Measurements from ENCODE around the gene CLRN3. TPM values are rescaled to one million over a fixed set of nuclear protein-coding genes. Genes with fewer than 3 reads are reported as not detected.
A peak's percentile ranks its signal among the peaks of the same experiment; 100 is the strongest.

Gene CLRN3, protein sequence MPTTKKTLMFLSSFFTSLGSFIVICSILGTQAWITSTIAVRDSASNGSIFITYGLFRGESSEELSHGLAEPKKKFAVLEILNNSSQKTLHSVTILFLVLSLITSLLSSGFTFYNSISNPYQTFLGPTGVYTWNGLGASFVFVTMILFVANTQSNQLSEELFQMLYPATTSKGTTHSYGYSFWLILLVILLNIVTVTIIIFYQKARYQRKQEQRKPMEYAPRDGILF
- total RNA-seq (2022) (not detected in 2 replicates), Bru-seq, nascent RNA (not detected), BruChase-seq, experiment 1, labeled RNA remaining after a 6-hour chase (percentile 6 among the genes with signal in this experiment), BruChase-seq, experiment 2, labeled RNA remaining after a 2-hour chase (percentile 13 among the genes with signal in this experiment)
- long read RNA-seq: 0 reads

DNA sequence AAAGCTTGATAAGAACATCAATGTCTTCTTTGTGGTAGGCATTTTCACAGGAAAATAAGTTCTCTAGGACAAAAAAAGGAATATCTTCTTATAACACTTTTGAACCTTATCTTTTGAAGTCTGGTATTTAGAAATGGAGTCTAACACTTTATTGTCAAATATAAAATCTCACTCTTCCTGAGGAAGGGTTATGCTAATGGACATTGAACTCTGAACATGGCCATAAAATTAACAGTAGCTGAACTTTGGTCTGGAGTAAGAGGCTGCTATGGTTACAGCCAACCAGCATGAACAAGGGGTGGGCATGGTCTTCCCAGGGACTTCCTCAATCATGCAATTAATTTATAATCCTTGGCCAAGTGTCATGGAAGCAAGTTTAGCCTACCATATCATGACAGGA lies at the start of gene CLRN3:
TSS of gene CLRN3 (minus strand) at position 199 of the 400 bp plus-strand sequence. CDS start at position 42, 157 bp downstream.
- Mint-ChIP-seq H3K9me3 (ENCODE audit: unreplicated experiment) (no peaks in the 10 kb centered on the region), H3K4me3 (ENCODE audit: unreplicated experiment) (no peak within 1 kb of the TSS), H3K36me3 (ENCODE audit: insufficient read depth, unreplicated experiment) (no peaks in the 10 kb centered on the region), H3K27ac (ENCODE audit: low read depth, unreplicated experiment) (no peak within 1 kb of the TSS), H3K27me3 (ENCODE audit: insufficient read depth, unreplicated experiment) (no peaks in the 10 kb centered on the region), H3K4me1 (ENCODE audit: insufficient read depth, unreplicated experiment) (peaks cover 10% of the 10 kb centered on the region)
- intact Hi-C loops (cut with micrococcal nuclease): no loop called here
- ChIA-PET POLR2A (no interaction called here), CTCF (interaction anchor here (0.5 to 1.1 kb wide), 2 partner anchors 43 to 117 kb away, joined by 3 to 4 read pairs; no protein-coding TSS in a partner anchor)
- BruUV-seq (replicated peaks): no TSS peak
- TF ChIP-seq, protein P1, sequence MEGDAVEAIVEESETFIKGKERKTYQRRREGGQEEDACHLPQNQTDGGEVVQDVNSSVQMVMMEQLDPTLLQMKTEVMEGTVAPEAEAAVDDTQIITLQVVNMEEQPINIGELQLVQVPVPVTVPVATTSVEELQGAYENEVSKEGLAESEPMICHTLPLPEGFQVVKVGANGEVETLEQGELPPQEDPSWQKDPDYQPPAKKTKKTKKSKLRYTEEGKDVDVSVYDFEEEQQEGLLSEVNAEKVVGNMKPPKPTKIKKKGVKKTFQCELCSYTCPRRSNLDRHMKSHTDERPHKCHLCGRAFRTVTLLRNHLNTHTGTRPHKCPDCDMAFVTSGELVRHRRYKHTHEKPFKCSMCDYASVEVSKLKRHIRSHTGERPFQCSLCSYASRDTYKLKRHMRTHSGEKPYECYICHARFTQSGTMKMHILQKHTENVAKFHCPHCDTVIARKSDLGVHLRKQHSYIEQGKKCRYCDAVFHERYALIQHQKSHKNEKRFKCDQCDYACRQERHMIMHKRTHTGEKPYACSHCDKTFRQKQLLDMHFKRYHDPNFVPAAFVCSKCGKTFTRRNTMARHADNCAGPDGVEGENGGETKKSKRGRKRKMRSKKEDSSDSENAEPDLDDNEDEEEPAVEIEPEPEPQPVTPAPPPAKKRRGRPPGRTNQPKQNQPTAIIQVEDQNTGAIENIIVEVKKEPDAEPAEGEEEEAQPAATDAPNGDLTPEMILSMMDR (IDR thresholded peaks at IDR 0.05; ENCODE audit: unreplicated experiment): no peak
- no peak for DNase-seq (ENCODE audit: unreplicated experiment)

DNA sequence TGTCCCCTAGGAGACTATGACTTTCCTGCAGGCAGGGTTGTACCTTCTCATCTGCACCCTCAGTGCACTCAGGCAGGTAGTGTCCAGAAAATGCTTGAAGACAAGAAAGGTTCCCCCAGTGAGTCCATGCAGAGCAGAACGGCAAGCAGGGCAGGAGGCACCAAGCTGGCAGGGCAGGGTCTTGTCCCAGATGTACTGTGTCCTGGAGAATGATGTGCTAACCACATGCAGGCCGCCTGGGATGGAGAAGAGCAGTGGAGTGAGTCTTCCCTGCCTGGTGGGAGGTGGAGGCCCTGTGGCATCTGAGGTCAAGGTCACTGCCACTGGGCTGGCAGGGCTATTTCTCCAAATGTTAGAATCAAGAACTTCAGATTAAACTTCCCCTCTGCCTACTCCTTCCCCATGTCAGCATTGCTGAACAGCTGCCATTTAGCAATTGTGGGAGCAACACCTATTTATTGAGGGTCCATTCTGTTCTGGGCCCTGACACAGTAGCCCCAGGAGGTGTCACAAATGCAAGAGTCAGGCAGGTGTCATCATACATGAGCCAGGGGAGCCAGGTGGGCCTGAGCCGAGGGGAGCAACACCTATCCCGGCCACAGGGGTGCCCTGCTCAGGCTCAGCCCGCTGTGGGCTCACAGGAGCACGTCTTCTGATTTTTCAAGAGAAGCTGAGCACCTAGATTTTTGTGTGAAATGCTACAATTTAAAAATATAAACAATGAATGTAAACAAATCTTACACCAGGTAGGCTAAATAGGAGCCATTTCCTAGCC lies 48.3 kb upstream of the CLRN3 start:
- peaks cover 21% of the 10 kb centered on the region for H3K4me1 Mint-ChIP-seq (ENCODE audit: insufficient read depth, unreplicated experiment)

DNA sequence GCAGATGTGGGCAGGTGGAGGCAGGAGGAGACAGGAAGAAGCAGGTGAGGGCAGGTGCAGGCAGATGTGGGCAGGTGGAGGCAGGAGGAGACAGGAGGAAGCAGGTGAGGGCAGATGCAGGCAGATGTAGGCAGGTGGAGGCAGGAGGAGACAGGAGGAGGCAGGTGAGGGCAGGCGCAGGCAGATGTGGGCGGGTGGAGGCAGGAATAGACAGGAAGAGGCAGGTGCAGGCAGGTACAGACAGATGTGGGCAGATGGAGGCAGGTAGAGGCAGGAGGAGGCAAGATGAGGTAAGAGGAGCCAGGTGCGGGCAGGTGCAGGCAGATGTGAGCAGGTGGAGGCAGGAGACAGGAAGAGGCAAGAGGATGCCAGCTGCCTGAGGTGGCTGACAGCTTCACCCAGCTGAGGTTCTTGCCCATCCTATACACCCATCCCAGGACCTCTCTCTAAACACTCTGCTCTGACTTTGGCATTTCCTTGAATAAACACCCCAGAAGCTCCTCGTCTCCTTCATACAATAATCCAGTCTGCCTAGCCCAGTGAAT lies 47.1 kb upstream of the CLRN3 start:
- TF ChIP-seq, protein P1 (IDR thresholded peaks at IDR 0.05; ENCODE audit: unreplicated experiment): no peak
- Mint-ChIP-seq H3K4me1 (ENCODE audit: insufficient read depth, unreplicated experiment) (peaks cover 14% of the 10 kb centered on the region), H3K4me3 (ENCODE audit: unreplicated experiment) (no peak overlapping the region), H3K9me3 (ENCODE audit: unreplicated experiment) (no peaks in the 10 kb centered on the region), H3K27ac (ENCODE audit: low read depth, unreplicated experiment) (no peak overlapping the region), H3K27me3 (ENCODE audit: insufficient read depth, unreplicated experiment) (no peaks in the 10 kb centered on the region), H3K36me3 (ENCODE audit: insufficient read depth, unreplicated experiment) (no peaks in the 10 kb centered on the region)
- BruUV-seq (replicated peaks): no TSS peak
- ChIA-PET CTCF (no interaction called here), POLR2A (no interaction called here)
- intact Hi-C loops (cut with micrococcal nuclease): no loop called here
- DNase-seq (ENCODE audit: unreplicated experiment): no peak

More for the DNA sequence above, 48.3 kb upstream of the CLRN3 start:
- Mint-ChIP-seq H3K4me3 (ENCODE audit: unreplicated experiment) (no peak overlapping the region), H3K36me3 (ENCODE audit: insufficient read depth, unreplicated experiment) (no peaks in the 10 kb centered on the region), H3K27ac (ENCODE audit: low read depth, unreplicated experiment) (no peak overlapping the region), H3K9me3 (ENCODE audit: unreplicated experiment) (no peaks in the 10 kb centered on the region), H3K27me3 (ENCODE audit: insufficient read depth, unreplicated experiment) (no peaks in the 10 kb centered on the region)
- ChIA-PET POLR2A (no interaction called here), CTCF (interaction anchor here (1.5 kb wide), 1 partner anchor 9 kb away, joined by 4 read pairs; no protein-coding TSS in a partner anchor)
- no peak for DNase-seq (ENCODE audit: unreplicated experiment)
- TF ChIP-seq, protein P1 (IDR thresholded peaks at IDR 0.05; ENCODE audit: unreplicated experiment): no peak
- BruUV-seq (replicated peaks): no TSS peak
- intact Hi-C loops (cut with micrococcal nuclease): no loop called here
